Stomach (tissue), 4 donors: ENCODE measurements around the gene ITPA.

ENCODE experiments used
- POLR2A ChIP-seq, 4 donors: fragments of 450-650 bp; IDR thresholded peaks; one replicate each; pipeline ENCODE4 v1.6.1; 2016; ENCODE audit warnings: antibody characterized with exemption in 4 of 4, control low read depth in 2 of 4, mild to moderate bottlenecking in 1 of 4, moderate library complexity in 1 of 4
- TF ChIP-seq, protein P1 (sequence below), 7 experiments: fragments of 450-650 bp in 4 of 7; fragments of 200-600 bp in 3 of 7; sonication (generic) in 3 of 7; IDR thresholded peaks; one replicate each; pipeline ENCODE4 v1.5.1; 2016 to 2019; ENCODE audit warnings: antibody characterized with exemption in 7 of 7, control low read depth in 2 of 7, mild to moderate bottlenecking in 1 of 7

DNA sequence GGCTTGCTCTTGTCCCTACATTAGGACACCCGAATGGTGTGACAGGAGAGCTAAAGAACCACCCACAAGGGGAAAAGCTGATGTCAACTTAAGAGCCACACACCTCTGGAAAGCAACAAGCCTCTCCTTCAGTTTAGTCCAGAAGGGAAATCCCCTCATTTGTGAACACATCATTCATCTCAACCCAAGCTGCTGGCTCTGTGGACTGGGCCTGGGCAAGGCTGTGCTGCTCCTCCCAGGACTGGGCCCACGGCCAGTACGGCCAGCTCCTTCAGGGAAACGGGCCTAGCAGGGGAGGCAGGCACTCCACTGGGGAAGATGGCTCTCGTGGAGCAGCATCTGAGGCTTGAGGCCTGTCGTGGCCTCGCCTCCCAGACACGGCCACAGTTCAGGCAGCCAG lies 42.5 kb downstream of the ITPA start:
- TF ChIP-seq, protein P1, sequence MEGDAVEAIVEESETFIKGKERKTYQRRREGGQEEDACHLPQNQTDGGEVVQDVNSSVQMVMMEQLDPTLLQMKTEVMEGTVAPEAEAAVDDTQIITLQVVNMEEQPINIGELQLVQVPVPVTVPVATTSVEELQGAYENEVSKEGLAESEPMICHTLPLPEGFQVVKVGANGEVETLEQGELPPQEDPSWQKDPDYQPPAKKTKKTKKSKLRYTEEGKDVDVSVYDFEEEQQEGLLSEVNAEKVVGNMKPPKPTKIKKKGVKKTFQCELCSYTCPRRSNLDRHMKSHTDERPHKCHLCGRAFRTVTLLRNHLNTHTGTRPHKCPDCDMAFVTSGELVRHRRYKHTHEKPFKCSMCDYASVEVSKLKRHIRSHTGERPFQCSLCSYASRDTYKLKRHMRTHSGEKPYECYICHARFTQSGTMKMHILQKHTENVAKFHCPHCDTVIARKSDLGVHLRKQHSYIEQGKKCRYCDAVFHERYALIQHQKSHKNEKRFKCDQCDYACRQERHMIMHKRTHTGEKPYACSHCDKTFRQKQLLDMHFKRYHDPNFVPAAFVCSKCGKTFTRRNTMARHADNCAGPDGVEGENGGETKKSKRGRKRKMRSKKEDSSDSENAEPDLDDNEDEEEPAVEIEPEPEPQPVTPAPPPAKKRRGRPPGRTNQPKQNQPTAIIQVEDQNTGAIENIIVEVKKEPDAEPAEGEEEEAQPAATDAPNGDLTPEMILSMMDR (IDR thresholded peaks at IDR 0.05), result no peak
- TF ChIP-seq POLR2A (IDR thresholded peaks at IDR 0.05), result no peak
